OCI-LY1 (cell line): Measurements from ENCODE around the gene IRX6.

Source experiments
- EZH2 ChIP-seq: fragments of 200-600 bp; sonication (generic), shearing (Covaris generic); IDR thresholded peaks from 2 replicates; pipeline ENCODE4 v1.8.0; 2017; ENCODE audit warnings: borderline replicate concordance, mixed run types, mild to moderate bottlenecking, antibody characterized with exemption, low read length, moderate library complexity, mixed read lengths
- TF ChIP-seq, protein P1 (sequence below): fragments of 200-600 bp; sonication (generic), shearing (Covaris generic); IDR thresholded peaks from 2 replicates; pipeline ENCODE4 v1.5.1; 2017; ENCODE audit warnings: mild to moderate bottlenecking, antibody characterized with exemption, low read length, moderate library complexity, mixed read lengths

DNA sequence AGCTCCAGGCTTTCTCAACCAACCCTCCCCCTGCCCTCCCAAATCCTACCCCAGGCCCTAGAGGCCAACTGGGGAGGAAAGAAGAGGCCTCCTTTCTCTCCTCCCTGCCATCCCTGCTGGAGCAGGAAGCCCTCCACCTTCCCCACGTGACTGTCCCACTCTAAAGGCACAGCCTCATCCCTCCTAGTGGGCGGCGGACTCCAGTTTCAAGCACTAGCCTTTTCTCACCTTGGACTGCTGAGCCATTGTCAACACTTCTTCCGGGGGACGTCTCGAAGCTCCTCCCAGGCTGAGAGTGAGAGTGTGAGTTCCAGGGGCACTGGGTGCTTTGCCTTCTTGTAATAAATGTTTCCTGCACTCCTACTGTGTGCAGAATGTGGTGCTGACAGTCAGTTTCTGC, 21.4 kb upstream of the IRX6 start:
- TF ChIP-seq, protein P1, sequence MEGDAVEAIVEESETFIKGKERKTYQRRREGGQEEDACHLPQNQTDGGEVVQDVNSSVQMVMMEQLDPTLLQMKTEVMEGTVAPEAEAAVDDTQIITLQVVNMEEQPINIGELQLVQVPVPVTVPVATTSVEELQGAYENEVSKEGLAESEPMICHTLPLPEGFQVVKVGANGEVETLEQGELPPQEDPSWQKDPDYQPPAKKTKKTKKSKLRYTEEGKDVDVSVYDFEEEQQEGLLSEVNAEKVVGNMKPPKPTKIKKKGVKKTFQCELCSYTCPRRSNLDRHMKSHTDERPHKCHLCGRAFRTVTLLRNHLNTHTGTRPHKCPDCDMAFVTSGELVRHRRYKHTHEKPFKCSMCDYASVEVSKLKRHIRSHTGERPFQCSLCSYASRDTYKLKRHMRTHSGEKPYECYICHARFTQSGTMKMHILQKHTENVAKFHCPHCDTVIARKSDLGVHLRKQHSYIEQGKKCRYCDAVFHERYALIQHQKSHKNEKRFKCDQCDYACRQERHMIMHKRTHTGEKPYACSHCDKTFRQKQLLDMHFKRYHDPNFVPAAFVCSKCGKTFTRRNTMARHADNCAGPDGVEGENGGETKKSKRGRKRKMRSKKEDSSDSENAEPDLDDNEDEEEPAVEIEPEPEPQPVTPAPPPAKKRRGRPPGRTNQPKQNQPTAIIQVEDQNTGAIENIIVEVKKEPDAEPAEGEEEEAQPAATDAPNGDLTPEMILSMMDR = no peak
- TF ChIP-seq EZH2 = no peak
